NOMO-1 treated with dmso at 0.1 percent for 144 hours (cell line): Measurements from ENCODE around the gene GLIPR1L1.
"Not testable (repeated sequence)": the region's sequence is repeated elsewhere in the genome, so short reads cannot be mapped to it uniquely, and the experiment has no call there.

ENCODE experiments used
- DNase-seq: peaks from one replicate; lab custom pipeline; 2025; ENCODE audit not compliant: unreplicated experiment; lab: John Stamatoyannopoulos, UW

GLIPR1L1 gene, protein sequence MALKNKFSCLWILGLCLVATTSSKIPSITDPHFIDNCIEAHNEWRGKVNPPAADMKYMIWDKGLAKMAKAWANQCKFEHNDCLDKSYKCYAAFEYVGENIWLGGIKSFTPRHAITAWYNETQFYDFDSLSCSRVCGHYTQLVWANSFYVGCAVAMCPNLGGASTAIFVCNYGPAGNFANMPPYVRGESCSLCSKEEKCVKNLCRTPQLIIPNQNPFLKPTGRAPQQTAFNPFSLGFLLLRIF

GRCh38 chr12:75334384-75335030 is at the start of gene GLIPR1L1:
GLIPR1L1 (plus strand) TSS chr12:75334670; CDS start chr12:75334729, 59 bp downstream.
- peak; percentile 46 for DNase-seq

DNA sequence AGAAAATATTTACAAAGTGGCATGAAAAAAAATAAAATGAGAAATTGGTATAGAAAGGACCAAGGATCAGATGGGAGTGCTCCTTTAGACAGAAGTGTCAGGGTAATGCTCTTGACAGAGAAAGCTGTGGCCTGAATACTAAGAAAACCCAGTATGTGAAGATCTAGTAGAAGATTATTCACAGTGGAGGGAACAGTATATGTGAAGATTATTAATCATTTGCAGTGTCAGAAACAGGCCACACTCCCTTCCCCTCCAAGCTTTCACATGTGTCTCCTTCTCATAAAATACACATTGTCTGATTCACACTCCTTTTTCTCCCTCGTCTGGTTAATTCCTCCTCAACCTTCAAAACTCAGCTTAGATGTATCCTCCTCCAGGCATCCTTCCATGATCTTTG is 45.6 kb upstream of the GLIPR1L1 start:
- DNase-seq = no peak

DNA sequence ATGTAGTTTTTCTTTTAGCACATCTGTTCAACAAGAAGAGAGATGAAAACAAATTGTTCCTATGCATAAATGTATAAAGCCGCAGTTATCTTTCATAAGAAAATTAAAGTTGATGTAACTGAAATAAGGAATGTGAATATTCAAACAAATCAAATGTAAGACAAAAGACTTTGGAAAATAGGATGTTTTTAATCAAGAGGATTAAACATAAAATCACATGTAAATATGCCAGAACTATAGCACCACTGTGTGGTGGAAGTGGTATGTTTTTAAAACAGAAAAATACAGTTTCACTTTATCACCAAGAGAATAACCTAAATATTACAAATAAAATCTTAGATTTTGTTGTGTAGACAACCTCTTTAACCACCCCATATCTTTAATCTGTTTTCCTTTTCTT is 44.7 kb upstream of the GLIPR1L1 start:
- DNase-seq = no peak

GRCh38 chr12:75291014-75291413 is 43.5 kb upstream of the GLIPR1L1 start:
- DNase-seq = no peak

DNA sequence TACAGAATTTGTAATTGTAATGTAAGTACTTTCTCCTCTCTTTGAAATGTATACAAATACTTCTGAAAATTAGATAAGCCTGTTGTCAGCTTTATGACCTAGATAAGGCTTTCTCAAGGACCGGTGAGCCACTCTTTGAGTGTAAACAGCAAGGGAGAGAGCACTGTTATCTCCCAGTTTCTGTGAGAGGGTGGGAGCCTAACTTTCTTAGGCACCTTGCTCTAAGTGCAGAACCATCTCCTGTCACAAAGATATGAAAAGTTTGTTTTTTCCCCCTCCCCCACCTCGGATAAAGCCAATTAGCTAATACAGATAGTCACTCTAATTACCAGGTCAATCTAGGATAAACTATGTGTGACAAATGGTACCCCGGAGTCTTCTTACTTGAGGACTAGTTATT is 40.1 kb upstream of the GLIPR1L1 start:
- DNase-seq = no peak

- DNase-seq = no peak
Observed at GRCh38 chr12:75294797-75295196, 39.7 kb upstream of the GLIPR1L1 start.

- DNase-seq = no peak
Observed at GRCh38 chr12:75302225-75302624, 32.2 kb upstream of the GLIPR1L1 start.

GRCh38 chr12:75302781-75303180 is 31.7 kb upstream of the GLIPR1L1 start:
- no peak for DNase-seq

DNA sequence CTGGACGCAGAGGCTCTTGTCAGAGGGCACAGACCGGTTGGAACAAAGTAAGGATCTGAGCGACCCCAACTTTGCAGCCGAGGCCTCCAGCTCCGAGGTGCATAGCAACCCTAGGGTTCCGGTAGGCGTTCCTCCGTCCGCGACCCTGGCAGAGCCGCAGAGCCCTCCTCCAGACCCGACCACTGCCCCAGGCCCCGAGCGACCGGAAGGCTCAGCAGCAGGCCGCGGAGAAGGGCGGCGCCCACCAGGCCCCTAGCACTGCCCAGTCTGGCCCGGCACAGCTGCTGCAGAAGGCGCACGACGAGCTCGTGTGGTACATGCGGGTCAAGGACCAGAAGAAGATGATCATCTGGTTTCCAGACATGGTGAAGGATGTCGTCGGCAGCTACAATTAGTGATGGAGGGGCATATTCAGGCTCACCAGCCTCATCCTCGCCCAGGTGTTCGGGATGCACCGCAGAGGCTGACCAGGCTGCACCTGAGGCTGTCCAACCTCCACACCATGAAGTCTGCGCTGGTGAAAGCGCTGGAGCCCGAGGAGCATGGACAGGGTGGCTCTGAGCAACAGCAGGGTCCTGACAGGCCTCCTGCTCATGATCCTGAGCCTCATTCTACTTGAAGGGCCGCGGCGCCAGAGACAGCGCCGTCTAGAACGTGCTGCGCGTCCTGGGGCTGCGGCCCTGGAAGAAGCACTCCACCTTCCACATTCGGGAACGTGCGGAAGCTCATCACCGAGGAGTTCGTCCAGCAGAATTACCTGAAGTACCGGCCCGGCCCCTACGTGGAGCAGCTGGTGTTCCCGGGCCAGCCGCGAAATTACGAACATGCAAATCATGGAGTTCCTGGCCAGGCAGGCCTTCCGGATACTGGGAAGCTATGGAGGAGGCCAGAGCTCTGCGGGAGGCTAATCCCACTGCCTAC is 28.8 kb upstream of the GLIPR1L1 start:
- DNase-seq = no peak

GRCh38 chr12:75308279-75308678 is 26.2 kb upstream of the GLIPR1L1 start:
- DNase-seq = no peak

DNA sequence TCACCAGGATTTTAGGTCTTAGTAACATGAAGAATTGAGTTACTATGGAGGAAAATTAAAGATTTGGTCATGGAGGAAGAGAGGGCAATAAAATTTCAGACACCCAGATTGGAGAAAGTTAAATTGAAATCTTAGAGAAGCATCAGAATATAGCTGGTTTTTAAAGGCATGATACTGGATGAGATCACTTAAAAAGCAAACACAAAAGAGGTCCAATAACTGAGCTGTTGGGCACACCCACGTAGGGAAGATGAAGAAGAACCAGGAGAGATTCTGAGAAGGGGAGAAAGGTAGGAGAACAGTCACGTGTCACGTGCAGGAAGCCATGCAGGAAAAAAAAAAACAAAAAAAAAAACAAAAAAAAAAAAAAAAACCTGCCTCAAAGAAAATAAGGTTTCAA is 23.1 kb upstream of the GLIPR1L1 start:
- DNase-seq = no peak

DNA sequence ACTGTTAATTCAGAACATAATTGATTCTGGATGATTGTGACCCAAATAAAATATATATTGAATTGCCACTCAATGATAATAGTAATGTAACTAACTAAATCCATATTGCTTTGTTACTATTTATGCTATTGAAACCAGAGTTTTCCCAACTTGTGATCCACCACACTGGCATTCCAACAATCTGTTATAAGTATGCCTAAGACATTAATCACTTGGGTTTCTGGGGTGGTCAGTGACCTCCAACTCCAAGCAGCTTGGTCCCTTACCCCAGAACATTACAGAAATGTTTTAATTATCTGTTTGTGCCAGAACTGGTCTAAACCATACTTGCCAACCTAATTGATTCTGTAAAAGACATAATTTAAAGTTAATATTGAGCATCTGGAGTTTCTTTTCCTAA is 19.0 kb upstream of the GLIPR1L1 start:
- no peak for DNase-seq

DNA sequence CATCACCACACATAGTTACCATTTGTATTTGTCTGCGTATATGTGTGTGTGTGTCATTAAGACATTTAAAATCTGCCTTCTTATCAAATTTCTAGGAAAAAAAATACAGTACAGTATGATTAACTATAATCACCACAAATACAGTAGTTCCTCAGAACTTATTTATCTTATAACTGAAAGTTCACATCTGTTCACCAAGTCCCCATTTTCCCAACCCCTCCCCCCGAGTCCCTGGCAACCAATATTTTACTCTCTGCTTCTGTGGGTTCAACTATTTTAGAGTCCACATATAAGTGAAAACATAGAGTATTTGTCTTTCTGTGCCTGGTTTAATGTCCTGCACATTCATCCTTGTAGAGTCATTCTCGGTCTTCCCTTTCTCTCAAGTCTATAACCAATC is 16.7 kb upstream of the GLIPR1L1 start:
- no peak for DNase-seq

GRCh38 chr12:75322464-75322863 is 12.0 kb upstream of the GLIPR1L1 start:
- DNase-seq = no peak

GRCh38 chr12:75323663-75324062 is 10.8 kb upstream of the GLIPR1L1 start:
- DNase-seq = no peak

- DNase-seq = no peak
Observed at GRCh38 chr12:75327642-75328041, 6.8 kb upstream of the GLIPR1L1 start.

DNA sequence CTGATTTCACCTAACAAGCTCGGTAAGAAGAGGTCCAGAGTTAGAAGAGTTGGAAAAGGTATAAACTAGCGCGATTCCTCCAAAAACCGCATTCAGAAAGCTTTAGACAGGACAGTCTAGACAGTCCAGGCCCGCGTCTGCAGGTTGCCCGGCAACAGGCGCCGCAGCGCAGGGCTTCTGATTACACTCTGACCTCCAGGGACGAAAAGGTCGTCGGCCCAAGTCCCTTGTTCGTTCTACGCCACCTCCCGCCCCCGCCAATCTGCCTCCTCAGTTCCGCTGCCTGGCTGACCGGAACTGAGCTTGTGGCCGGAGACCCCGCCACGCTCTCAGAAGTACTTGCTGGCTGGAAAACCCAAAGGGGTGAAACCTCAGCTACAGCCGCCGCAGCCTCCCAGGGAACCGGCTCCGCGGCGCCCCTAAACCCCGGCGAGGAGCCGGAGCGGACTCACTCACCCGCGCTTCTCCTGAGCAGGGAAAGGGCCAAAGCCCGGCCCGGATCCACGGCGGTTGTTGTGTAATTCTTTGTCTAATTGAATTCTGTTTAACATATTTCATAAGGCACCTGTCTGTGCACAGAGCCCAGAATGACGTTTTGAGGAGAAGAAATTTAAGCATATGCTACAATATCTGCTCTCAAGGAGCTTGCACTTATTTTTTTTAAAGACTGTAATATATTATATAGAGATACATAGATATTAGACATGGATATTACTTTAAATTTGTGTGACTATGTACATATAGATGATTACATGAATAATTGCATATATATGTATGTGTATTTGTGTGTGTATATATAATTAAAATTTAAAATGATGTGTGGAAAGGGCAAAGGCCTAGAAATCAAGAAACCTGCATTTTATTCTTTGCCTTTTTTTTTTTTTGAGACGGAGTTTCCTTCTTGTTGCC is 4.3 kb upstream of the GLIPR1L1 start, which contains the start of gene CAPS2:
CAPS2 (minus strand) TSS at position 407 of the 909 bp plus-strand sequence. CDS start 3,826 bp downstream, outside the sequence.
- peak; percentile 71 for DNase-seq

DNA sequence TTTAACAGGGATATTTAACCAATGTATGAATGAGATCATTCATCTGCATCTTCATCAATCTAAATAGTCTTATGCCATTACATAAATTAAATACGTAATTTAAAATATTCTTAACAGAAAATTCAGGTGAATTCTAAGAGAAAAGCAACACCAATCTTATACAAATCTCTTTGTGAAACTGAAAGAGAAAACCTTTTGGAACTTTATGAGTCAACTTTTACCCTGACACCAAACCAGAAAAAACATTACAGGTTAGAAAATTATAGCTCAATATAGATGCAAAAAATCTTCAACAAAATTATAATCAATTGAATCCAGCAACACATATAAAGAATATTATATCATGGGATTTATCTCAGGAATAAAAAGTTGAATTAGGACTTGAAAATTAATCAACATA is 3.4 kb downstream of the GLIPR1L1 start:
- no peak for DNase-seq

DNA sequence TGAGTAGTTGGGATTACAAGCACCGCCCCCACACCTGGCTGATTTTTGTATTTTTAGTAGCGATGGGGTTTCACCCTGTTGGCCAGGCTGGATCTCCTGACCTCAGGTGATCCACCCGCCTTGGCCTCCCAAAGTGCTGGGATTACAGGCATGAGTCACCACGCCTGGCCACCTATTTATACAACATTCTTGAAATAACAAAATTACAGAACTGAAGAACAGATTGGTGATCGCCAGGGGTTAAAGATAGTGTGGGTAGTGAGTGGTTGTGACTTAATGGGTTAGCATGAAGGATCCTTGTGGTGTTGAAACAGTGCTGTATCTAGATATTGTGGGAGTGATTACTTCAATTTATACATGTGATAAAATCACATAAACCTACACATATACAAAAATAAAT is 7.4 kb downstream of the GLIPR1L1 start:
- DNase-seq = no peak

DNA sequence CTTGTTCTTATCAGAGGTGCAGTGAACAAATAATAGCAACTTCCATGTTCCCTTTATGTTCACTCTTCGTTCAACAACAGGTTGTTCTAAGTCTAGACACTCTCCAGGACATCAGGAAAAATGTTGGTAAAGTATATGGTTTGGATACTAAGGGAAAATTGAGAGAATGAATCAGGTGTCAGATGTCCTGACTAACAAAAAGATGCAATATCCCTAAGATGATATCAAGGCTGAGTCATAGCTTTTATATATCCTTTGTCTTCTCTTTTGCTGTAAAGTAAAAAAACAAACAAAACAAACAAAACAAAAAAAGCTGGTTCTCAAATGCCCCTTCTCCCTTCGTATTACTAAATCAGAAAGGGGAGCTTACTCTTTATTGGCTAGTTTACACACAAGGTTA is 11.1 kb downstream of the GLIPR1L1 start:
- DNase-seq = no peak

DNA sequence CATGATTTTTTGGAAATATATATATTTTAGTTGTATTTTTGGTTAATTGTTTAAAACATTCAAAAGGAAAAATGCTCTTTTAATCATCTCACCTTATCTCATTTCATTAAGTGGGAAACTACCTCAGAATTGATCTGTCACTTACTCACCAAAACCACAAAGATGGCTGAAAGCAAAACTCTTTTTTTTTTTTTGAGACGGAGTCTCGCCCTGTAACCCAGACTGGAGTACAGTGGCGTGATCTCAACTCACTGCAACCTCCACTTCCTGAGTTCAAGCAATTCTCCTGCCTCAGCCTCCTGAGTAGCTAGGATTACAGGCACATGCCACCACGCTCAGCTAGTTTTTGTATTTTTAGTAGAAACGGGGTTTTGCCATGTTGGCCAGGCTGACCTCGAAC is 11.7 kb downstream of the GLIPR1L1 start:
- not testable (repeated sequence) for DNase-seq
